GM19324 (cell line): Measurements from ENCODE around the gene PSMA8.
"Not testable (repeated sequence)": the region's sequence is repeated elsewhere in the genome, so short reads cannot be mapped to it uniquely, and the experiment has no call there.

Experiments used
- ATAC-seq: cut with Tn5 transposase; IDR thresholded peaks from one replicate; pipeline ENCODE4 v1.9.1; 2021; ENCODE audit warnings: mild to moderate bottlenecking, moderate library complexity; ENCODE audit not compliant: unreplicated experiment, low FRiP score

The PSMA8 gene

DNA sequence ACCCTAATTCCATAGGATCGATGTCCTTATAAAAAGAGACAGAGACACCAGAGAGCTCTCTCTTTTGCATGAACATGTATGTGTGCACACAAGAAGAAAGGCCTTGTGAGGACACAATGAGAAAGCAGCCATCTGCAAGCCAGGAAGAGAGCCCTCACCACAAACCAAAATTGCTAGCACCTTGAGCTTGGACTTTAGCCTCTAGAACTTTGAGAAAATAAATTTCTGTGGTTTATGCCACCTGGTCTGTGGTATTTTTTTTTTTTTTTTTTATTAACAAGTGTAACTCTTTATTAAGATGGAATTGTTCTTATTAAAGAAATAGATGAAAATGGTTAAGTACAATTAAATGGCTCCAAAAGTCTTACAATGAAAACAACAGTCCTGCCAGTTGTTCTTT is 33.9 kb downstream of the PSMA8 start:
- ATAC-seq, result peak; percentile 72

DNA sequence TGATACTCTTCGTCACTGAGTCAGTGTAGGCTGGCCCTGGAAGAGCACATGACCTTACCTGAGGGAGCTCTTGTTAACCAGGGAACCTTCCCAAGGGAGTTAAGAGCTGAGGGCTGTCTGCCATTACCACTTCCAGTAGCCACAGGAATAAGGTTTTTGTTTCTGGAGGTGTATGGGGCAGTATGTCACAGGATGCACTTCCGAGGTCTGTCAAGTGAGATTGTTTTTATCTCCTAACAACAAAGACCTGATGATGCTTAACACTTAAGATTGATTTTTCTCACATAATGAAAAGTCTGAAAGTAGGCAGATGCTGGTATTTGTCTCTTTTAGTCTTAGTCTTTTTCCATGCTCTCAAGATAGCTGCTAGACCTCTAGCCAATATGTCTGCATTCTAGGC is 41.8 kb downstream of the PSMA8 start:
- ATAC-seq, result no peak

DNA sequence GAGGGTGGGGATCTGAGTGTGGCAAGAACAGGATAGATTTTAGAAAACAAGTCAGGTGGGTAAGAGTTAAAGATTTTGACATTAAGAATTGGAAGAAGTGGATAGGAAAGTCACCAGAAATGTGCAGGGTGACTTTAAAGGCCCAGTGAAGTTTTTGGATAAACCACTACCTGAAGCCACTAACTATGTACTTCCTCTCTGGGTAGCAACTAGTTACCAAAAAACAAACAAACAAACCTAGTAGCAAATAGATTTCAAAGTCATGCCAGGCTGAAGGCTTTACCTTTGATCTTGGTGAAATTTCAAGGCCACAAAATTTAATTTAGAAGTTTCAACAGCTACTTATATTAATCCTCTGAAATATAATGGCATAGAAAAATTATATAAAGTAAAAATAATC is 42.5 kb downstream of the PSMA8 start:
- ATAC-seq, result no peak

DNA sequence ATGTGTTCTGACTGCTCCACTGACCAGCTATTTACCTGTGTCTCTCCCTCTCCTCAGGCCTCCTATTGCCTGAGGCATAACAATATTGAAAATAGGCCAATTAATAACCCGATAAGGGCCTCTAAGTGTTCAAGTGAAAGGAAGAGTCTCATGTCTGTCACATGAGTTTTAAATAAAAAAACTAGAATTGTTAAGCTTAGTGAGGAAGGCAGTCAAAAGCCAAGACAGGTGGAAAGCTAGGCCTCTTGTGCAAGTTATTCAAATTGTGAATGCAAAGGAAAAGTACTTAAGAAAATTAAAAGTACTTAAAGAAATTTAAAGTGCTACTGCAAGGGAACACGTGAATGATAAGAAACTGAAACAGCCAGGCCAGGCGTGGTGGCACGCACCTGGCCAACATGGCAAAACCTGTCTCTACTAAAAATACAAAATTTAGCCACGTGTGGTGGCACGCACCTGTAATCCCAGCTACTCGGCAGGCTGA is 47.7 kb downstream of the PSMA8 start:
- peak; percentile 91 for ATAC-seq

DNA sequence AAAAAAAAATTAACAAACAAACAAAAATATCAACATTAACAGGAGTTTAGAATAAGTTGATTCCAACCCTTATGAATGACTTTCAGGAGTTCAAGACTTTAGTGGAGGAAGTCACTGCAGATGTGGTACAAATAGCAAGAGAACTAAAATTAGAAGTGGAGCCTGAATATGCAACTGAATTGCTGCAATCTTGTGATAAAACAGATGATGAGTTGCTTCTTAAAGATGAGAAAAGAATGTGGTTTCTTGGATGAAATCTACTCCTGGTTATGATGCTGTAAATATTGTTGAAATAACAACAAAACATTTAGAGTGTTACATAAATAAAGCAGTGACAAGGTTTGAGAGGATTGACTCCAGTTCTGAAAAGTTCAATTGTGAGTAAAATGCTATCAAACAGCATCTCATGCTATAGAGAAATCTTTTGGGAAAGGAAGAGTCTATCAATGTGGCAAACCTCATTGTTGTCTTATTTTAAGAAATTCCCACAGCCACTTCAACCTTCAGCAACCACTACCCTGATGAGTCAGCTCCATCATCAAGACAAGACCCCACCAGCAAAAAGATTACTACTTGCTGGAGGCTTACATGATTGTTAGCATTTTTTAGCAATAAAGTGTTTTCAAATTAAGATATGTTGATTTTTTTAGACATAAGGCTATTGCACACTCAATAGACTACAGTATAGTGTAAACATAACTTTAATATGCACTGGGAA is 49.9 kb downstream of the PSMA8 start:
- no peak for ATAC-seq

DNA sequence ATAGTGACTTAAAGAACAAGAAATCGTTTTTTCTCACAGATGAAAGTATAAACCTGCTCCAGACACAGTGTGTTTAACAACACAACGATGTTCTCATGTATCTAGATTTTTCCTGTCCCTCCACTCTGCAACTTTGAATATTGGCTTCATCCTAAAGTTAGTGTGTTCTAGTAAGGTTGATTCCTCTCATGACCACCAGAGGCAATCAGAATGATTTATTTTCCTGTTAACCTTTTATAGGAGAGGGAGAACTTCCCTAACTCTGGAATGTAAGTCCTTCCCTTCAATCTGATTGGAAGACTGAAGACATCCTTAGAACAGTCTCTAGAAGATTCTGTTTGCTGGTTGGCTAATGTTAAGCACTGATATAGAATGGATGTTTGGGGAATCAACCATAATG is 51.6 kb downstream of the PSMA8 start:
- no peak for ATAC-seq

DNA sequence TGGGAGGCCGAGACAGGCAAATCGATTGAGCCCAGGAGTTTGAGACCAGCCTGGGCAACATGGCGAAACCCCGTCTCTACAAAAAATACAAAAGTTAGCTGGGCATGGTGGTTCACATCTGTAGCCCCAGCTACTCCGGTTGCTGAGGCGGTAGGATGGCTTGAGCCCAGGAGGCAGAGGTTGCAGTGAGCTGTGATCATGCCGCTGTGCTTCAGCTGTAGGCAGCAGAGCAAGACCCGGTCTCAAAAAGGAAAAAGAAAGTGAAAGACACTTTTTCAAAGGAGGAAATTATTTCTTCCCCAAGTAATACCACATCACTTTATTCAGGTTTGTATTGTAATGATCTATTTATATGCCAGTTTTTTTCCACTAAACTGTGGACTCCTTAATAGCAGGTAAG is 56.8 kb downstream of the PSMA8 start:
- peak; percentile 83 for ATAC-seq

DNA sequence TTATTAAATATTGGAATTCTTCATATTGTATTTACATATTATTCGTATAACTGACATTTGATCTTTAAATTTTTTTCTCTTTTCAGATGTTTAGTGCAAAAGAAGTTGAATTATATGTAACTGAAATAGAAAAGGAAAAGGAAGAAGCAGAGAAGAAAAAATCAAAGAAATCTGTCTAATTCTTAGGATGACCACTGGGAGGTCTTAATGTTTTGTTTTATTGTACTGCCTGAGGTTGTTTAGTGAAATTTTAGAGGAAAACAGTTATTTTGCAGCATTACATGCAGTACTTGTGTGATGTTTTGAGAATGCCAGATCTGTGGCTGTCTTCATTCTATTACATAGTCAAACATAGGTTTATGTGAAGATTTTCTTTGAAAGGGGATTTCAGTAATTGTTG is 58.6 kb downstream of the PSMA8 start:
- no peak for ATAC-seq

DNA sequence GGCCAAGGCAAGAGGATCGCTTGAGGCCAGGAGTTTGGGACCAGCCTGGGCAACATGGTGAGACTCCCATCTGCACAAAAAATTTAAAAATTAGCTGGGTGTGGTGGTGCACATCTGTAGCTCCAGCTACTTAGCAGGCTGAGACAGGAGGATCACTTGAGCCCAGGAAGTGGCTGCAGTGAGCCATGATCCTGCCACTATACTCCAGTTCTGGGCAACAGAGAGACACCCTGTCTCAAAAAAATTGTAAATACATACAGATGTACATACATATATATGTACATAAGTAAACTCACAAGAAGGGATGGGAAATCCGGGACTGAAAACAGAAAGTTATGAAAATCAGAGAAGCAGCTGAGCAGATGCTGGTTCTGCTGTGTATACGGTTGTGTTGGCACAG is 62.9 kb downstream of the PSMA8 start:
- no peak for ATAC-seq

DNA sequence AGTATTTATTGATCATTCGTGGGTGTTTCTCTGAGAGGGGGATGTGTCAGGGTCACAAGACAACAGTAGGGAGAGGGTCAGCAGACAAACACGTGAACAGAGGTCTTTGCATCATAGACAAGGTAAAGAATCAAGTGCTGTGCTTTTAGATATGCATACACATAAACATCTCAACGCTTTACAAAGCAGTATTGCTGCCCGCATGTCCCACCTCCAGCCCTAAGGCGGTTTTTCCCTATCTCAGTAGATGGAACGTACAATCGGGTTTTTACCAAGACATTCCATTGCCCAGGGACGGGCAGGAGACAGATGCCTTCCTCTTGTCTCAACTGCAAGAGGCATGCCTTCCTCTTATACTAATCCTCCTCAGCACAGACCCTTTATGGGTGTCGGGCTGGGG is 68.3 kb downstream of the PSMA8 start:
- ATAC-seq, result not testable (repeated sequence)

DNA sequence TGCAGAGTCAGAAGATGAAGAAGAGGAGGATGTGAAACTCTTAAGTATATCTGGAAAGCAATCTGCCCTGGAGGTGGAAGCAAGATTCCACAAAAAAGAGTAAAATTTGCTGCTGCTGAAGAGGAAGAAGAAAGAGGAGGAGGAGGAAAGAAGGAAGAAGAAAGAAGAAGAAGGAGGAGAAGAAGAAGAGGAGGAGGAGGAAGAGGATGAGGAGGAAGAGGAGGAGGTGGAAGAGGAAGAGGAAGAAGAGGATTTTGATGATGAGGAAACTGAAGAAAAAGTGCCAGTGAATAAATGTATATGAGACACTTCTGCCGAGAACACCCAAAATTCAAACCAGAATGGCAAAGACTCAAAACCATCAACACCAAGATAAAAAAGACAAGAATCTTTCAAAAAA is 71.6 kb downstream of the PSMA8 start:
- ATAC-seq, result no peak

DNA sequence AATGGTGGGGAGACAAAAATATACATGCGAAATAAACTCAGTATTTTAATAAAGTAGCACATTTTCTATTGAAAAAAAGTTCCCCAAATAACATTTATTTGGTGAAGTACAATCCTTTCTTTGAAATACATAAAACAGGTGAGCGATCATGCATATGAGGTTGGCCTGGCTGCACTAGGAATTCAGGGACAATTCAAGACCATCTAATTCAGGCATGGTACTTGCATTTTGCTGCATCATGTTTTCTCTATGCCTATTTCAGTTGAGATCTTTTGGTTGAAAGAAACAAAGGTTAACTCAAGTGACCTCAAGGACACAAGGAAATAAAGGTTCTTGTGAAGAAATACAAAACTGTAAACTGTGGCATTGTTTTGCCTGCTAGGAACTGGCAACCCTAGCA is 72.8 kb downstream of the PSMA8 start:
- no peak for ATAC-seq

DNA sequence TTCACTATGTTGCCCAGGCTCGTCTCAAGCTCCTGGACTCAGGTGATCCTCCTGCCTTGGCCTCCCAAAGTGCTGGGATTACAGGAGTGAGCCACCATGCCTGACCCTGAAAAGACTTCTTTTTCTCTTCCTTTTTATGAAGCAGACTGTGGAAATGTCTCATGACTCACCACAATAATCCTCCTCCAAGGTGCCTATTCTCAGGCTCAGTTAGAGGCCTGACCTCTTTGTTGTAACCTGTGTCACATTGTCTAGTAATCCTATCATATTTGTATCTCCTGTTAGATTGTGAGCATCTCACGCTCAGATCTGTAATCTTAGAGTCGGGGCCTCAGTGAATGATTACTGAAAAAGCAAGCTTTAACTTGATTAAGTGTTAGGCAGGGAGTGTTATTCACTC is 74.3 kb downstream of the PSMA8 start:
- ATAC-seq, result no peak

DNA sequence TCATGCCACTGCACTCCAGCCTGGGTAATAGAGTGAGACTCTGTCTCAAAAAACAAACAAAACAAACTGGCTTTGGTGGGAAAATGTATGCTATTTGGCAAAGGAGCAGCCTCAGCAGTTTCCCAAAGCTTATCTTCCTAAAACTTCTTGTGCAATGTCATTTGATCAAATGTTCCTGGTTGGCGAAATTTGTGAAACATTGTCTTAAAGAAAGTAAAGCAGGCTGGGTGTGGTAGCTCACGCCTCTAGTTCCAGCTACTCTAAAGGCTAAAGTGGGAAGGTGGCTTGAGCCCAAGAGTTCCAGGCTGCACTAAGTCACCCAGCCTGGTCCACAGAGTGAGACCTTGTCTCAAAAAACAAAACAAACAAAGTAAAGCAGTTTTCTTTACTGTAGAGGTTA is 75.3 kb downstream of the PSMA8 start:
- no peak for ATAC-seq

DNA sequence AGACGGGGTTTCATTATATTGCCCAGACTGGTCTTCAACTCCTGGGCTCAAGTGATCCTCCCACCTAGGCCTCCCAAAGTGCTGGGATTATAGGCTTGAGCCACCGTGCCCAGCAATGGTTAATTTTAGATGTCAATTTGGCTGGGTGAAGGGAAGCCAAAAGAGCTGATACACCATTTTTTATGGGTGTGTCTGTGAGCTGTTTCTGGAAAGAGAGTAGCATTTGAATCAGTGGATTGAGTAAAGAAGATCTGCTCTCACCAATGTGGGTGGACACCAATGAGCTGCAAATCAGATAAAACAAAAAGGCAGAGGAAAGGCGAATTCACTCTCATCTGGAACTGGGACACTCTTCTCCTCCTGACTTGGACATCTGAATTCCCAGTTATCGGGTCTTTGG is 76.5 kb downstream of the PSMA8 start:
- no peak for ATAC-seq

DNA sequence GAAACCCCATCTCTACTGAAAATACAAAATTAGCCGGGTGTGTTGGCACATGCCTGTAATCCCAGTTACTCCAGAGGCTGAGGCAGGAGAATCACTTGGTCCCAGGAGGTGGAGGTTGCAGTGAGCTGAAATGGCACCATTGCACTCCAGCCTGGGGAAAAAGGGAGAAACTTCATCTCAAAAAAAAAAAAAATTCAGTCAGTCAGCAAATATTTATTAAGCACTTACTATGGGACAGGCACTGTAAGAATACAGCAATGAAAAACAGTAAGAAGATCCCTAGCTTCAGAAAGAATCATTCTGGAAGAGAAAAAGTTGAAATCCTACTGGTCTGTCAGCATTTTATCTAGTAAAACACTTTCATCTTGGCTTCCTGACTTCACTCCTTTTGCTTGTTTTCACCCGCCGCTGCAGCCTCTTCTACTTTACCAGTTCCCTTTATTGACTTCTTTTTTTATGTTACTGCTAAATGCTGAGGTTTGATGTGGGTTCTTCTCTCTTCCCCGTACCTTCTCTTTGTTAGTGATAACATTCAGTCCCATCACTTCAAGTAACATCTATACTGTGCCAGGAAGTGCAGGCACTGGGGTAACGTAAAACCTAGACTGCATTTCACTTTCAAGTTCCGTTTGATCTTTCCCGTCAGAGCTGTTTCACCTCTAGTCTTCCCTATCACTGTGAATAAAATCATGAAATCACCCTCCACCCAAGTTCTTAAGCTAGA is 81.7 kb downstream of the PSMA8 start:
- peak; percentile 90 for ATAC-seq

DNA sequence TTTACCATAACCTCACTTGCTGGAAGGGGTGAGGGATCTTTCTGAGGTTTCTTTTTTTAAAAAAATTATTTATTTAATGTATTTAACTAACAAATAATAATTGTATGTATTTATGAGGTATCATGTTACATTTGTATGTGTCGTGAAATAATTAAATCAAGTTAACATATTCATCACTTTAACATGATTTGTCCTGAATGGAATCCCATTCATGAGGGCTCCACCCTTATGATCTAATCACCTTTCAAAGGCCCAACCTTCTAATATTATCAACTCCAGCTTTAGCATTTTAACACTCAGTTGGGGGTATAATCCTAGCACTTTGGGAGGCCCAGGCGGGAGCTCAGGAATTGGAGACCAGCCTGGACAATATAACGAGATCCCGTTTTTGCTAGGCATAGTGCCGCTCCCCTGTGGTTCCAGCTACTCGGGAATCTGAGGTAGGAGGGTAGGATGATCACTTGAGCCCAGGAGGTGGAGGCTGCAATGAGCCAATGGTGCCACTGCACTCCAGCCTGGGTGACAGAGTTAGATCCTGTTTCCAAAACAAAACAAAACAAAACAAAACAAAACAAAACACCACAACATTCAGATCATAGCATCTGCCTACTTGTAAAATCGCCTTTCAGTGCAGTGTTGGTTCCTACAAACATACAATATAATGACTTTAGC is 91.5 kb downstream of the PSMA8 start:
- no peak for ATAC-seq

DNA sequence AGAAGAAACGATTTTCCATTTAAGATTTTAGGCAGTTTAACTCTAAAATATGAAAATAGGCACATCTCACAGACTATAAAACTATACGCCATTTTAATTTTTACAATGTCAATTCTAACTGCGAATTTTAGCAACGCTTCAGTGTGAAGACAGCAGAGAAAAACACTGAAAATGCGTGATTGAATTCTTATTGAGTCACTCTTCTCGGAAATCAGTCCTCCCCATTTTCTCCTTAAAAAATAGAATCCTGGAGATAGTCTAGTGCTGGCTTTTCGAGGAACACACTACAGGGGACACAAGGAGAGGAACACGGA is 92.2 kb downstream of the PSMA8 start:
- ATAC-seq, result no peak

DNA sequence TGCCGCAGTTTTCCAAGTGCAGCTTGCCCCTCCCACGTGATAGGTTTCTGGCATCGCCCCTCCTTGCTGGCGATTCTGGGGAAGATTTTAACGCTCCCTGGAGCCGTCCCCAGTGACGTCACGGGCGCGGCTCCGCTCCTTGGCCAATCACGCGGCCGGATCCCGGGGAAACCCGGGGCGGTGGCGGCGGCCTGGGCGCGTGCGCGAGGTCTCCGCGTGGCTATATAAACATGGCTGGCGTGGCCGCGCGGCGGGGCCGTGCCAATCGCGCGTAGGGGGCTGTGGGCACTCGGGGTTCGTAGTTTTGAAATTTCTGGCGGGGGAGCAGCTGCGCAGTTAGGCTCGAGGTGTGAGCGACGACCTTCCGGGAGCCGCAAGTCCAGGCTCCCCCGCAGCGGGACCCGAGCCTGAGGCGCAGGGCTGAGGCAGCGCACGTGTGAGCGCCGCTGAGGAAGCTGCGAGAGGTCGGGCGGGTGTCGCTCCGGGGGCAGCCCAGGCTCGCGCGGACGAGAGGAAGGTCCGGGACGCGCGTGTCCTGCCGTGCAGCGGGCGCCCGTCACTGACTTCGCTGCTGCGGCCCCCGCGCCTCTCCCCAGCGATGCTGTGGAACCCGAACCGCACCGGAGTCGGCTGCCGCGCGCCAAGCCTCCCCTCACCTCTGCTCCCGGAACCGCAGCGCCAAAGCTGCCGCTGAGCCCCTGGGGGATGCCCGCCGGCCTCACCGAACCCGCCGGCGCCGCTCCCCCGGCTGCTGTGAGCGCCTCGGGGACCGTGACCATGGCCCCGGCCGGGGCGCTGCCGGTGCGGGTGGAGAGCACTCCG is 92.8 kb downstream of the PSMA8 start, which contains the start of gene TAF4B:
TSS of gene TAF4B (plus strand) at position 217 of the 822 bp plus-strand sequence. CDS start at position 706, 489 bp downstream.
- peak; percentile 95 for ATAC-seq

DNA sequence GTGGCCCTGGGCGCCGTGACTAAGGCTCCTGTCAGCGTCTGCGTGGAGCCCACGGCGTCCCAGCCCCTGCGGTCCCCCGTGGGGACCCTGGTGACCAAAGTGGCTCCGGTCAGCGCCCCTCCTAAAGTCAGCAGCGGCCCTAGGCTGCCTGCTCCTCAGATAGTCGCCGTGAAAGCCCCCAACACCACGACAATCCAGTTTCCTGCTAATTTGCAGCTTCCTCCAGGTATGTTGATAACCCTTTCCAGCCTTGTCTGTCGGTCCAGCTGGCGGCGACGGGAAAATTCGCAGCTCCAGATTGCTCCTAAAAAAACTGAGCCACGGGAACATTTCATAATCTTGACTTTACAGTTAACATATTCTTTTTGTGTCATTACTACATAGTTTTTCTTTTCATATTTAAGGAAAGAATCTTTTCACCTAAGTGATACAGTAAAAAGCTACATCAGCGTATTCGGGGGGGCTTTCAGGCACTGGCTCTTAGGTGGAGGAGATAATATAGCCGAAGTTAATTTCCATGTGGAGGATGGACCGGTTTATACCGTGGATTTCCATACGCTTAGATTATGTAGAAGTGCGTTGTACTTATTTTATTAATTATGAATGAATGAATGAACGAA is 93.5 kb downstream of the PSMA8 start:
- no peak for ATAC-seq
